HG03095 (cell line): Measurements from ENCODE around the gene SNX8.
"Not testable (repeated sequence)": the region's sequence is repeated elsewhere in the genome, so short reads cannot be mapped to it uniquely, and the experiment has no call there.

ENCODE experiments used
- ATAC-seq: cut with Tn5 transposase; IDR thresholded peaks from one replicate; pipeline ENCODE4 v1.9.1; 2021; ENCODE audit warnings: moderate library complexity; ENCODE audit not compliant: unreplicated experiment

The SNX8 gene

GRCh38 chr7:2330493-2330892 is 16.3 kb upstream of the SNX8 start:
- ATAC-seq = no peak

- ATAC-seq = no peak
Measured at GRCh38 chr7:2326951-2327350, 12.7 kb upstream of the SNX8 start.

GRCh38 chr7:2325162-2325561 is 10.9 kb upstream of the SNX8 start:
- ATAC-seq = no peak

- no peak for ATAC-seq
Measured at GRCh38 chr7:2321020-2321419, 6.8 kb upstream of the SNX8 start.

GRCh38 chr7:2317556-2318293 is 3.5 kb upstream of the SNX8 start:
- ATAC-seq = no peak

- ATAC-seq = no peak
Measured at GRCh38 chr7:2316578-2316977, 2.3 kb upstream of the SNX8 start.

GRCh38 chr7:2315787-2316186 is 1.5 kb upstream of the SNX8 start:
- no peak for ATAC-seq

GRCh38 chr7:2314956-2315530 is 802 bp upstream of the SNX8 start:
- not testable (repeated sequence) for ATAC-seq

GRCh38 chr7:2313450-2314208 is 612 bp downstream of the SNX8 start:
- peak; percentile 10 for ATAC-seq

- no peak for ATAC-seq
Measured at GRCh38 chr7:2312267-2312929, 1.8 kb downstream of the SNX8 start.

- ATAC-seq = no peak
Measured at GRCh38 chr7:2309889-2310331, 4.3 kb downstream of the SNX8 start.

- ATAC-seq = peak; percentile 53
Measured at GRCh38 chr7:2307690-2308107, 6.5 kb downstream of the SNX8 start.

GRCh38 chr7:2306688-2307087 is 7.6 kb downstream of the SNX8 start:
- no peak for ATAC-seq

- ATAC-seq = not testable (repeated sequence)
Measured at GRCh38 chr7:2305258-2305657, 9.0 kb downstream of the SNX8 start.

- not testable (repeated sequence) for ATAC-seq
Measured at GRCh38 chr7:2303520-2303919, 10.7 kb downstream of the SNX8 start.

GRCh38 chr7:2302743-2303397 is 11.4 kb downstream of the SNX8 start:
- ATAC-seq = not testable (repeated sequence)

- no peak for ATAC-seq
Measured at GRCh38 chr7:2301511-2301863, 12.8 kb downstream of the SNX8 start.

- no peak for ATAC-seq
Measured at GRCh38 chr7:2299870-2300512, 14.2 kb downstream of the SNX8 start.

GRCh38 chr7:2299131-2299829 is 15.0 kb downstream of the SNX8 start:
- peak; percentile 46 for ATAC-seq

GRCh38 chr7:2296832-2297231 is 17.4 kb downstream of the SNX8 start:
- no peak for ATAC-seq
